Measurements from ENCODE around the gene CDK19. TPM values are rescaled to one million over a fixed set of nuclear protein-coding genes. Genes with fewer than 3 reads are reported as not detected.
"Not testable (repeated sequence)": the region's sequence is repeated elsewhere in the genome, so short reads cannot be mapped to it uniquely, and the experiment has no call there.

The CDK19 gene
- total RNA-seq, 6 experiments from 2014 or later = 18.6 to 22.4 (median 20.0) TPM

- TF ChIP-seq, protein P1, sequence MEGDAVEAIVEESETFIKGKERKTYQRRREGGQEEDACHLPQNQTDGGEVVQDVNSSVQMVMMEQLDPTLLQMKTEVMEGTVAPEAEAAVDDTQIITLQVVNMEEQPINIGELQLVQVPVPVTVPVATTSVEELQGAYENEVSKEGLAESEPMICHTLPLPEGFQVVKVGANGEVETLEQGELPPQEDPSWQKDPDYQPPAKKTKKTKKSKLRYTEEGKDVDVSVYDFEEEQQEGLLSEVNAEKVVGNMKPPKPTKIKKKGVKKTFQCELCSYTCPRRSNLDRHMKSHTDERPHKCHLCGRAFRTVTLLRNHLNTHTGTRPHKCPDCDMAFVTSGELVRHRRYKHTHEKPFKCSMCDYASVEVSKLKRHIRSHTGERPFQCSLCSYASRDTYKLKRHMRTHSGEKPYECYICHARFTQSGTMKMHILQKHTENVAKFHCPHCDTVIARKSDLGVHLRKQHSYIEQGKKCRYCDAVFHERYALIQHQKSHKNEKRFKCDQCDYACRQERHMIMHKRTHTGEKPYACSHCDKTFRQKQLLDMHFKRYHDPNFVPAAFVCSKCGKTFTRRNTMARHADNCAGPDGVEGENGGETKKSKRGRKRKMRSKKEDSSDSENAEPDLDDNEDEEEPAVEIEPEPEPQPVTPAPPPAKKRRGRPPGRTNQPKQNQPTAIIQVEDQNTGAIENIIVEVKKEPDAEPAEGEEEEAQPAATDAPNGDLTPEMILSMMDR (IDR thresholded peaks at IDR 0.05) = no peak
- no peaks in the 10 kb centered on the region for H3K4me1 Mint-ChIP-seq (ENCODE audit: low read depth)
- H3K27ac Mint-ChIP-seq = no peak overlapping the region
- no peaks in the 10 kb centered on the region for H3K9me3 Mint-ChIP-seq
- no peak for DNase-seq
- H3K27me3 Mint-ChIP-seq (ENCODE audit: insufficient read depth) = no peaks in the 10 kb centered on the region
- H3K4me3 Mint-ChIP-seq = no peak overlapping the region
- peaks cover 21% of the 10 kb centered on the region for H3K36me3 Mint-ChIP-seq (ENCODE audit: low read depth)
Measured at GRCh38 chr6:110768057-110768456, 47.2 kb downstream of the CDK19 start.

DNA sequence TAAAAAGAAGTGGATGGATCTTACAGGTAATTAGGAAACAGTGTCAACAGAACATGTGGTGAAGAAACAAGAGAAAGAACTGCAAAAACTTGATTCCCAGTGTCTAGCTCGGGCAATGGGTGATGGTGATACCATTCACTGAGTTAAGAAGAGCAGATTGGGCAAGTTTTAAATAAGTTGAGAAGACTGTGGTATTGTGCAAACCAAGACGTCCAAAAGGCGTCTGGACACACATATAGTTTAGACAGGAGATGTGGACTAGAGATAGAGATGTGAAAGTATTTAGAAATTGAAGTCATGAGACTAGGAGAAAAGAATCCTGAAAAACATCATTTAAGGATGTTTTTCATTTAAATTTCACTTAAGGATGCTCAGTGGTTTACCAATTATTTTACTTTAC lies 53.9 kb downstream of the CDK19 start:
- no peaks in the 10 kb centered on the region for H3K4me1 Mint-ChIP-seq (ENCODE audit: low read depth)
- H3K36me3 Mint-ChIP-seq (ENCODE audit: low read depth) = peaks cover 5% of the 10 kb centered on the region; the same call in 1 of the 2 replicates
- TF ChIP-seq, protein P1 (IDR thresholded peaks at IDR 0.05) = no peak
- no peak overlapping the region for H3K27ac Mint-ChIP-seq
- no peak overlapping the region for H3K4me3 Mint-ChIP-seq
- H3K9me3 Mint-ChIP-seq = no peaks in the 10 kb centered on the region
- peaks cover 1% of the 10 kb centered on the region; the same call in 1 of the 2 replicates for H3K27me3 Mint-ChIP-seq (ENCODE audit: insufficient read depth)
- DNase-seq = peak; percentile 1

GRCh38 chr6:110760589-110760988 lies 54.7 kb downstream of the CDK19 start:
- H3K27ac Mint-ChIP-seq = no peak overlapping the region
- H3K27me3 Mint-ChIP-seq (ENCODE audit: insufficient read depth) = peaks cover 1% of the 10 kb centered on the region
- H3K4me3 Mint-ChIP-seq = no peak overlapping the region
- TF ChIP-seq, protein P1 (IDR thresholded peaks at IDR 0.05) = no peak
- DNase-seq = no peak
- peaks cover 5% of the 10 kb centered on the region; the same call in 1 of the 2 replicates for H3K36me3 Mint-ChIP-seq (ENCODE audit: low read depth)
- peaks cover 3% of the 10 kb centered on the region; the same call in 1 of the 2 replicates for H3K4me1 Mint-ChIP-seq (ENCODE audit: low read depth)
- no peaks in the 10 kb centered on the region for H3K9me3 Mint-ChIP-seq

GRCh38 chr6:110760098-110760497 lies 55.2 kb downstream of the CDK19 start:
- H3K36me3 Mint-ChIP-seq (ENCODE audit: low read depth); H3K4me3 Mint-ChIP-seq; H3K27me3 Mint-ChIP-seq (ENCODE audit: insufficient read depth); DNase-seq; H3K27ac Mint-ChIP-seq; H3K4me1 Mint-ChIP-seq (ENCODE audit: low read depth); H3K9me3 Mint-ChIP-seq: not testable (repeated sequence)

DNA sequence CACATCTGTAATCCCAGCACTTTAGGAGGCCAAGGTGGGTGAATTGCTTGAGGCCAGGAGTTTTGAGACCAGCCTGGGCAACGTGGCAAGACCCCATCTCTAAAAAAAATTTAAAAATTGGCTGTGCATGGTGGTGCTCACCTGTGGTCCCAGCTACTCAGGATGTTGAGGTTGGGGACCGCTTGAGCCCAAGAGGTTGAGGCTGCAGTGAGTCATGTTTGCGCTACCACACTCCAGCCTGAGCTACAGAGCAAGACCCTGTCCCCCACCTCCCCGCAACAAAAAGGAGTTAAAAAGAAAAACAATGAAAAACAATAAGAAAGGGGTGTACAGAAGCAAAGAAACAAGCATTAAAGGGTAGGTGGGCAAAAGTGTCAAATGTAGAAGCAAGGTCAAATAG lies 57.3 kb downstream of the CDK19 start:
- no peaks in the 10 kb centered on the region for H3K9me3 Mint-ChIP-seq
- no peak overlapping the region for H3K27ac Mint-ChIP-seq
- H3K4me1 Mint-ChIP-seq (ENCODE audit: low read depth) = peaks cover 8% of the 10 kb centered on the region; the same call in 1 of the 2 replicates
- no peak overlapping the region for H3K4me3 Mint-ChIP-seq
- DNase-seq = no peak
- H3K27me3 Mint-ChIP-seq (ENCODE audit: insufficient read depth) = peaks cover 1% of the 10 kb centered on the region
- TF ChIP-seq, protein P1 (IDR thresholded peaks at IDR 0.05) = no peak
- H3K36me3 Mint-ChIP-seq (ENCODE audit: low read depth) = no peaks in the 10 kb centered on the region

DNA sequence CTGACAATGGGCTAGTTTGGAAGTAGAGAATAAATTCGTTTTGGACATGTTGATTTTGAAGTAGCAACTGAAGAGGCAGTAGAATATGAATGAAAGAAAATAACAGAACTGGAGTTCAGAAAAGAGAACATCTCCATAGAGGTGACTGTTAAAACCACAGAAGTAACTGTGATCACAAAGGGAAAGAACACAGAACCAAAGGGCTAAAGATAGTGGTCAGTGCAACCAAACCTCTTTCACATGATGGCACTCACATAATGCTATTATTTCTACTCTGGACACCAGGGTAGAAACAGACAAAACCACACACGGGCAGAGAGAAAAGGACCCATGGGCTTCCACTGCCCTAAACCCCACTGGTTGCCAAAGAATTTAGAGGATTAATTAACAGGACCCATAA lies 58.5 kb downstream of the CDK19 start:
- TF ChIP-seq, protein P1 (IDR thresholded peaks at IDR 0.05) = no peak
- no peak overlapping the region for H3K27ac Mint-ChIP-seq
- no peak overlapping the region for H3K4me3 Mint-ChIP-seq

More for the DNA sequence above, 58.5 kb downstream of the CDK19 start:
- Mint-ChIP-seq H3K27me3 (ENCODE audit: insufficient read depth) (peaks cover 1% of the 10 kb centered on the region), H3K36me3 (ENCODE audit: low read depth) (no peaks in the 10 kb centered on the region), H3K9me3 (no peaks in the 10 kb centered on the region), H3K4me1 (ENCODE audit: low read depth) (peaks cover 8% of the 10 kb centered on the region; the same call in 1 of the 2 replicates)
- no peak for DNase-seq
